HEK293T (cell line): ENCODE data around the gene CALHM6.

ENCODE experiments used
- CTCF ChIA-PET: fragments of 350-600 bp; formaldehyde crosslinking; extraction: SDS; loops from one replicate; lab custom pipeline; 2021; ENCODE audit warnings: antibody characterized with exemption, inconsistent platforms; lab: Yijun Ruan, JAX
- POLR2A ChIA-PET: fragments of 350-600 bp; formaldehyde crosslinking; extraction: SDS; loops from one replicate; lab custom pipeline; 2020; ENCODE audit warnings: antibody characterized with exemption, inconsistent platforms; lab: Yijun Ruan, JAX
- DNase-seq: peaks from one replicate; pipeline ENCODE4 v3.0.0; 2012; ENCODE audit warnings: mixed read lengths; ENCODE audit errors: extremely low spot score
- ARNT ChIP-seq: fragments of 450-650 bp; IDR thresholded peaks from 2 replicates; pipeline ENCODE4 v1.6.1; 2017; ENCODE audit warnings: mild to moderate bottlenecking
- BHLHE40 ChIP-seq: fragments of 450-650 bp; IDR thresholded peaks from 2 replicates; pipeline ENCODE4 v1.6.1; 2016; ENCODE audit warnings: mild to moderate bottlenecking, moderate library complexity, borderline replicate concordance
- CTBP1 ChIP-seq: fragments of 450-650 bp; IDR thresholded peaks from 2 replicates; pipeline ENCODE4 v1.6.1; 2016; ENCODE audit warnings: borderline replicate concordance
- ELF4 ChIP-seq: fragments of 450-650 bp; IDR thresholded peaks from 2 replicates; pipeline ENCODE4 v1.6.1; 2017; ENCODE audit warnings: antibody characterized with exemption
- FOXA1 ChIP-seq: fragments of 450-650 bp; IDR thresholded peaks from 2 replicates; pipeline ENCODE4 v1.6.1; 2016; ENCODE audit warnings: mild to moderate bottlenecking
- FOXK2 ChIP-seq: fragments of 450-650 bp; IDR thresholded peaks from 2 replicates; pipeline ENCODE4 v1.6.1; 2016; ENCODE audit warnings: mild to moderate bottlenecking
- FOXM1 ChIP-seq: fragments of 450-650 bp; IDR thresholded peaks from 2 replicates; pipeline ENCODE4 v1.6.1; 2017; ENCODE audit warnings: mild to moderate bottlenecking, borderline replicate concordance
- HDGF ChIP-seq: fragments of 450-650 bp; IDR thresholded peaks from 2 replicates; pipeline ENCODE4 v1.6.1; 2017; ENCODE audit warnings: antibody characterized with exemption, borderline replicate concordance
- L3MBTL2 ChIP-seq: fragments of 450-650 bp; conservative IDR thresholded peaks from 2 replicates; pipeline ENCODE4 v1.6.1; 2016; ENCODE audit warnings: mild to moderate bottlenecking
- LEF1 ChIP-seq: fragments of 450-650 bp; IDR thresholded peaks from 2 replicates; pipeline ENCODE4 v1.6.1; 2017; ENCODE audit warnings: mild to moderate bottlenecking, borderline replicate concordance
- NFRKB ChIP-seq: fragments of 450-650 bp; IDR thresholded peaks from 2 replicates; pipeline ENCODE4 v1.6.1; 2016; ENCODE audit warnings: mild to moderate bottlenecking, moderate library complexity
- PKNOX1 ChIP-seq: fragments of 450-650 bp; IDR thresholded peaks from 2 replicates; pipeline ENCODE4 v1.6.1; 2016
- SP1 ChIP-seq: fragments of 450-650 bp; IDR thresholded peaks from 2 replicates; pipeline ENCODE4 v1.6.1; 2017
- SUZ12 ChIP-seq: fragments of 450-650 bp; IDR thresholded peaks from 2 replicates; pipeline ENCODE4 v1.6.1; 2016; ENCODE audit warnings: mild to moderate bottlenecking
- TARDBP ChIP-seq: fragments of 450-650 bp; IDR thresholded peaks from 2 replicates; pipeline ENCODE4 v1.6.1; 2016
- ZNF384 ChIP-seq: fragments of 450-650 bp; IDR thresholded peaks from 2 replicates; pipeline ENCODE4 v1.6.1; 2016

The CALHM6 gene

GRCh38 chr6:116461331-116461931 lies at the start of gene CALHM6:
CALHM6 (plus strand) TSS chr6:116461375; CDS start chr6:116461930, 555 bp downstream.
- TF ChIP-seq ZNF384 (no peak), SP1 (no peak), ARNT (no peak), LEF1 (no peak), FOXA1 (no peak), SUZ12 (no peak), CTBP1 (no peak), NFRKB (no peak), FOXK2 (no peak), PKNOX1 (no peak), L3MBTL2 (no peak), HDGF (no peak), BHLHE40 (no peak), TARDBP (no peak), ELF4 (no peak), FOXM1 (no peak)
- POLR2A ChIA-PET = no interaction called here
- CTCF ChIA-PET = interaction anchor here (0.6 kb wide), 1 partner anchor 9 kb away, joined by 3 read pairs; no protein-coding TSS in a partner anchor
- no peak for DNase-seq

DNA sequence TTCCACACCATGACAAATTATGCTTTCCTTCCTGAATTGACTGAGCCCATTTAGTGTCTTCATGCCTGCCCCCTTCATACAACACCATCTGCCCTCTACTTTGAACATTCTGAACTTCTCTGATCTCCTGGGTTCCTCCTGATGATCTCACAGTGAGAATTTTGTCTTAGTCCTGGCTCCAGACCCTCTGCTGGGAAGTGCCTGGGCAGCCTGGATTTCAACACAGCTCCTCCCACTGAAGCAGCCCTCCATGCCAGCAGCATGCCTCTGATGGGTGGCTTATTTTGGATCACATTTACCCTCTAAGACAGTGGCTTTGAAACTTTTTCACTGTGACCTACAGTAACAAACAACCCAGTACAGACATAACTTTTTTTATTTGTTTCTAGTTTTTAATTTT lies 48.9 kb upstream of the CALHM6 start:
- TF ChIP-seq CTBP1 = no peak
- no peak for TF ChIP-seq SP1
- no peak for TF ChIP-seq HDGF
- TF ChIP-seq LEF1 = no peak
- no peak for TF ChIP-seq ZNF384
- no peak for TF ChIP-seq FOXM1
- no peak for TF ChIP-seq NFRKB
- TF ChIP-seq BHLHE40 = no peak
- TF ChIP-seq FOXA1 = no peak
- TF ChIP-seq SUZ12 = no peak
- TF ChIP-seq TARDBP = no peak
- no peak for TF ChIP-seq L3MBTL2
- TF ChIP-seq ELF4 = no peak
- no peak for TF ChIP-seq ARNT
- no peak for TF ChIP-seq PKNOX1
- TF ChIP-seq FOXK2 = no peak
- no peak for DNase-seq
- CTCF ChIA-PET = no interaction called here
- POLR2A ChIA-PET = interaction anchor here (2.0 kb wide), 1 partner anchor 41 kb away, joined by 5 read pairs; no protein-coding TSS in a partner anchor

DNA sequence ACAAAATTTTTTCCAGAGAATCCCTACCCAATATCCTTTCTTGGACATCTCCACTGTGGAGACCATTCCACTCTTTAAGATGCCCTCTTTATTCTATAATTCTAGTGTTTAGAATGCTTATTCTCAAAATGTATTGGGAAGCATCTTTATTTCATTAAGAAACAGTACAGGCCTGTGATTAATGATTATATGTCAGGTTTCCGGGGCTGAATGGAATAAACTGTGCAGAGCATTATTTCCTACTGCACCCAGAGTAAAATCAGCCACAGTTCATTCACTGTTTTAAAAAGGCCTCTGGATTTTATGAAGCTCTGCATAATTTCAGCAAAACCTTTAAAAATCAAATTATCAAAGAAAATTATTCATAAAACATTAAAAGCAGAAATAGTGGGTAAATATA lies 47.8 kb upstream of the CALHM6 start:
- POLR2A ChIA-PET = no interaction called here
- no peak for TF ChIP-seq ARNT
- no peak for TF ChIP-seq PKNOX1
- no peak for TF ChIP-seq FOXM1
- no peak for TF ChIP-seq NFRKB
- TF ChIP-seq SP1 = no peak
- no peak for TF ChIP-seq TARDBP
- TF ChIP-seq BHLHE40 = no peak
- TF ChIP-seq LEF1 = no peak
- TF ChIP-seq SUZ12 = no peak
- no peak for TF ChIP-seq L3MBTL2
- TF ChIP-seq ZNF384 = no peak
- no peak for TF ChIP-seq FOXK2
- TF ChIP-seq HDGF = no peak
- TF ChIP-seq ELF4 = no peak
- no peak for TF ChIP-seq CTBP1
- TF ChIP-seq FOXA1 = no peak
- DNase-seq = no peak
- CTCF ChIA-PET = interaction anchor here (0.5 kb wide), 1 partner anchor 967 kb away, joined by 7 read pairs; no protein-coding TSS in a partner anchor

GRCh38 chr6:116417661-116418060 lies 43.5 kb upstream of the CALHM6 start:
- CTCF ChIA-PET = no interaction called here
- POLR2A ChIA-PET = no interaction called here

More at GRCh38 chr6:116417661-116418060, 43.5 kb upstream of the CALHM6 start:
- TF ChIP-seq FOXK2 (no peak), CTBP1 (no peak), ELF4 (no peak), ARNT (no peak), ZNF384 (no peak), FOXM1 (no peak), TARDBP (no peak), BHLHE40 (no peak), SP1 (no peak), L3MBTL2 (no peak), HDGF (no peak), LEF1 (no peak), FOXA1 (no peak), PKNOX1 (no peak), NFRKB (no peak), SUZ12 (no peak)
- DNase-seq = no peak
